ENCODE data around the gene DPP4.

DPP4 gene

GRCh38 chr2:162021516-162022058 lies 52.4 kb downstream of the DPP4 start:
- no peak for DNase-seq (ENCODE audit: low read depth in 3 of 3, low spot score in 1 of 3)

- DNase-seq (ENCODE audit: low read depth in 3 of 3, low spot score in 1 of 3), result no peak
Measured at GRCh38 chr2:162018530-162018929, 55.5 kb downstream of the DPP4 start.

- DNase-seq (ENCODE audit: low read depth in 3 of 3, low spot score in 1 of 3), result no peak
Measured at GRCh38 chr2:162017233-162017632, 56.8 kb downstream of the DPP4 start.

GRCh38 chr2:162016080-162016479 lies 57.9 kb downstream of the DPP4 start:
- DNase-seq (ENCODE audit: low read depth in 3 of 3, low spot score in 1 of 3), result no peak

GRCh38 chr2:162014751-162015150 lies 59.3 kb downstream of the DPP4 start:
- DNase-seq (ENCODE audit: low read depth in 3 of 3, low spot score in 1 of 3), result no peak

- DNase-seq (ENCODE audit: low read depth in 3 of 3, low spot score in 1 of 3), result no peak
Measured at GRCh38 chr2:162013514-162014475, 60.2 kb downstream of the DPP4 start.

- DNase-seq (ENCODE audit: low read depth in 3 of 3, low spot score in 1 of 3), result no peak
Measured at GRCh38 chr2:162012565-162013058, 61.4 kb downstream of the DPP4 start.

GRCh38 chr2:162011706-162012564 lies 62.1 kb downstream of the DPP4 start:
- DNase-seq (ENCODE audit: low read depth in 3 of 3, low spot score in 1 of 3), result peak in 1 of 3 donors; percentile 7

- DNase-seq (ENCODE audit: low read depth in 3 of 3, low spot score in 1 of 3), result no peak
Measured at GRCh38 chr2:162009543-162009942, 64.5 kb downstream of the DPP4 start.

GRCh38 chr2:162007447-162008040 lies 66.5 kb downstream of the DPP4 start:
- no peak for DNase-seq (ENCODE audit: low read depth in 3 of 3, low spot score in 1 of 3)

- no peak for DNase-seq (ENCODE audit: low read depth in 3 of 3, low spot score in 1 of 3)
Measured at GRCh38 chr2:162006337-162006736, 67.7 kb downstream of the DPP4 start.

- DNase-seq (ENCODE audit: low read depth in 3 of 3, low spot score in 1 of 3), result no peak
Measured at GRCh38 chr2:162004031-162004430, 70.0 kb downstream of the DPP4 start.

GRCh38 chr2:162002623-162003235 lies 71.3 kb downstream of the DPP4 start:
- no peak for DNase-seq (ENCODE audit: low read depth in 3 of 3, low spot score in 1 of 3)

- DNase-seq (ENCODE audit: low read depth in 3 of 3, low spot score in 1 of 3), result no peak
Measured at GRCh38 chr2:162000431-162000830, 73.6 kb downstream of the DPP4 start.

GRCh38 chr2:161999321-161999720 lies 74.7 kb downstream of the DPP4 start:
- no peak for DNase-seq (ENCODE audit: low read depth in 3 of 3, low spot score in 1 of 3)

- no peak for DNase-seq (ENCODE audit: low read depth in 3 of 3, low spot score in 1 of 3)
Measured at GRCh38 chr2:161998857-161999256, 75.2 kb downstream of the DPP4 start.

GRCh38 chr2:161997916-161998471 lies 76.0 kb downstream of the DPP4 start:
- DNase-seq (ENCODE audit: low read depth in 3 of 3, low spot score in 1 of 3), result no peak

- DNase-seq (ENCODE audit: low read depth in 3 of 3, low spot score in 1 of 3), result no peak
Measured at GRCh38 chr2:161995553-161996016, 78.4 kb downstream of the DPP4 start.

- DNase-seq (ENCODE audit: low read depth in 3 of 3, low spot score in 1 of 3), result no peak
Measured at GRCh38 chr2:161994761-161995520, 79.1 kb downstream of the DPP4 start.
